ENCODE results near the gene FAM184B.
A peak's percentile ranks its signal among the peaks of the same experiment; 100 is the strongest.

Gene FAM184B

DNA sequence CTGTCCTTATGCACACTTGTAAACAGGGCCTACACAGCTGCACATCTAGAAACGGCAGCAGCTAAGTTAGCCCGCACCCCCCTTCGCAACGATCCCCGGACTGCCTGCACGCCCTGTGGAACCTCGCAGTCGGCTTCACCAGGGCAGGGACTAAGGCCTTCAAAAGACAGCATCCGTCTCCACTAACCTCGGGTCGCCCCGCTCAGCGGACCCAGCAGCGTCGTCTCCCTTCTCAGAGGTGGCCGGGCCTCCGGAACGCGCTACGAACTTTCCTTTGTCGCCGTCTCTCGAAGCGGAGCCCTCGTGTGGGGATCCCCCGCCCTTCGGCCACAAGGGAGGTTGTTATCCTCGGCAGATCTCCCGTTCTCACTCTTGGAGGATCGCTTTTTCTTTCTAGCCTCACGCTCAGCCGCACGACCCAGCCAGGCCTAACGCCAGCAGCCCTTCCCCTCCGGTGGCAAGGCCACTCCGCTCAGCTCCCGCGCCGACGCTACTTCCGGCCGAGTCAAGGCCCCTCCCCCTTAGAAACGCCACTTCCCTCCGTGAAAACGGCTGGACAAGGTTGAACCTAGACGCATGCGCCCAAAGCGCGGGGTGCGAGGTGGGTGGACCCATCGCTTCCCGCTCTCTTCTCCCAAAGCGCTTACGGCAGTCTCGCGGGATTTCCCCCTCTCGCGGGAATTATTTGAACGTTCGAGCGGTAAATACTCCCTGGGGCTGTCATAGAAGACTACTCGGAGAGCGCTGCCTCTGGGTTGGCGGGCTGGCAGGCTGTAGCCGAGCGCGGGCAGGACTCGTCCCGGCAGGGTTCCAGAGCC is 29.0 kb upstream of the FAM184B start, which contains the start of the genes DCAF16 and NCAPG (continued):
- TF ChIP-seq, protein P1, sequence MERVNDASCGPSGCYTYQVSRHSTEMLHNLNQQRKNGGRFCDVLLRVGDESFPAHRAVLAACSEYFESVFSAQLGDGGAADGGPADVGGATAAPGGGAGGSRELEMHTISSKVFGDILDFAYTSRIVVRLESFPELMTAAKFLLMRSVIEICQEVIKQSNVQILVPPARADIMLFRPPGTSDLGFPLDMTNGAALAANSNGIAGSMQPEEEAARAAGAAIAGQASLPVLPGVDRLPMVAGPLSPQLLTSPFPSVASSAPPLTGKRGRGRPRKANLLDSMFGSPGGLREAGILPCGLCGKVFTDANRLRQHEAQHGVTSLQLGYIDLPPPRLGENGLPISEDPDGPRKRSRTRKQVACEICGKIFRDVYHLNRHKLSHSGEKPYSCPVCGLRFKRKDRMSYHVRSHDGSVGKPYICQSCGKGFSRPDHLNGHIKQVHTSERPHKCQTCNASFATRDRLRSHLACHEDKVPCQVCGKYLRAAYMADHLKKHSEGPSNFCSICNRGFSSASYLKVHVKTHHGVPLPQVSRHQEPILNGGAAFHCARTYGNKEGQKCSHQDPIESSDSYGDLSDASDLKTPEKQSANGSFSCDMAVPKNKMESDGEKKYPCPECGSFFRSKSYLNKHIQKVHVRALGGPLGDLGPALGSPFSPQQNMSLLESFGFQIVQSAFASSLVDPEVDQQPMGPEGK (tag by site-specific recombination; IDR thresholded peaks at IDR 0.05): no peak
- TF ChIP-seq ZNF426 (tag by site-specific recombination; IDR thresholded peaks at IDR 0.05): no peak
- no peak for TF ChIP-seq ZNF404 (tag by site-specific recombination; IDR thresholded peaks at IDR 0.05)
- no peak for TF ChIP-seq ZNF623 (tag by site-specific recombination; IDR thresholded peaks at IDR 0.05)
- TF ChIP-seq, protein P2, sequence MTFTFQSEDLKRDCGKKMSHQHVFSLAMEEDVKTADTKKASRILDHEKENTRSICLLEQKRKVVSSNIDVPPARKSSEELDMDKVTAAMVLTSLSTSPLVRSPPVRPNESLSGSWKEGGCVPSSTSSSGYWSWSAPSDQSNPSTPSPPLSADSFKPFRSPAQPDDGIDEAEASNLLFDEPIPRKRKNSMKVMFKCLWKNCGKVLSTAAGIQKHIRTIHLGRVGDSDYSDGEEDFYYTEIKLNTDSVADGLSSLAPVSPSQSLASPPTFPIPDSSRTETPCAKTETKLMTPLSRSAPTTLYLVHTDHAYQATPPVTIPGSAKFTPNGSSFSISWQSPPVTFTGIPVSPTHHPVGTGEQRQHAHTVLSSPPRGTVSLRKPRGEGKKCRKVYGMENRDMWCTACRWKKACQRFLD (tag by site-specific recombination; IDR thresholded peaks at IDR 0.05): no peak
- TF ChIP-seq, protein P3, sequence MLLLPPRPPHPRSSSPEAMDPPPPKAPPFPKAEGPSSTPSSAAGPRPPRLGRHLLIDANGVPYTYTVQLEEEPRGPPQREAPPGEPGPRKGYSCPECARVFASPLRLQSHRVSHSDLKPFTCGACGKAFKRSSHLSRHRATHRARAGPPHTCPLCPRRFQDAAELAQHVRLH (tag by site-specific recombination; IDR thresholded peaks at IDR 0.05): no peak
- TF ChIP-seq, protein P4, sequence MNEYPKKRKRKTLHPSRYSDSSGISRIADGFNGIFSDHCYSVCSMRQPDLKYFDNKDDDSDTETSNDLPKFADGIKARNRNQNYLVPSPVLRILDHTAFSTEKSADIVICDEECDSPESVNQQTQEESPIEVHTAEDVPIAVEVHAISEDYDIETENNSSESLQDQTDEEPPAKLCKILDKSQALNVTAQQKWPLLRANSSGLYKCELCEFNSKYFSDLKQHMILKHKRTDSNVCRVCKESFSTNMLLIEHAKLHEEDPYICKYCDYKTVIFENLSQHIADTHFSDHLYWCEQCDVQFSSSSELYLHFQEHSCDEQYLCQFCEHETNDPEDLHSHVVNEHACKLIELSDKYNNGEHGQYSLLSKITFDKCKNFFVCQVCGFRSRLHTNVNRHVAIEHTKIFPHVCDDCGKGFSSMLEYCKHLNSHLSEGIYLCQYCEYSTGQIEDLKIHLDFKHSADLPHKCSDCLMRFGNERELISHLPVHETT (tag by site-specific recombination; IDR thresholded peaks at IDR 0.05): peak; percentile 30; the same call in 1 of the 2 replicates
- TF ChIP-seq ZNF248 (tag by site-specific recombination; IDR thresholded peaks at IDR 0.05): no peak
- TF ChIP-seq YY1 (tag by site-specific recombination; IDR thresholded peaks at IDR 0.05): no peak
- TF ChIP-seq ZNF558 (tag by site-specific recombination; IDR thresholded peaks at IDR 0.05): no peak
- TF ChIP-seq, protein P5, sequence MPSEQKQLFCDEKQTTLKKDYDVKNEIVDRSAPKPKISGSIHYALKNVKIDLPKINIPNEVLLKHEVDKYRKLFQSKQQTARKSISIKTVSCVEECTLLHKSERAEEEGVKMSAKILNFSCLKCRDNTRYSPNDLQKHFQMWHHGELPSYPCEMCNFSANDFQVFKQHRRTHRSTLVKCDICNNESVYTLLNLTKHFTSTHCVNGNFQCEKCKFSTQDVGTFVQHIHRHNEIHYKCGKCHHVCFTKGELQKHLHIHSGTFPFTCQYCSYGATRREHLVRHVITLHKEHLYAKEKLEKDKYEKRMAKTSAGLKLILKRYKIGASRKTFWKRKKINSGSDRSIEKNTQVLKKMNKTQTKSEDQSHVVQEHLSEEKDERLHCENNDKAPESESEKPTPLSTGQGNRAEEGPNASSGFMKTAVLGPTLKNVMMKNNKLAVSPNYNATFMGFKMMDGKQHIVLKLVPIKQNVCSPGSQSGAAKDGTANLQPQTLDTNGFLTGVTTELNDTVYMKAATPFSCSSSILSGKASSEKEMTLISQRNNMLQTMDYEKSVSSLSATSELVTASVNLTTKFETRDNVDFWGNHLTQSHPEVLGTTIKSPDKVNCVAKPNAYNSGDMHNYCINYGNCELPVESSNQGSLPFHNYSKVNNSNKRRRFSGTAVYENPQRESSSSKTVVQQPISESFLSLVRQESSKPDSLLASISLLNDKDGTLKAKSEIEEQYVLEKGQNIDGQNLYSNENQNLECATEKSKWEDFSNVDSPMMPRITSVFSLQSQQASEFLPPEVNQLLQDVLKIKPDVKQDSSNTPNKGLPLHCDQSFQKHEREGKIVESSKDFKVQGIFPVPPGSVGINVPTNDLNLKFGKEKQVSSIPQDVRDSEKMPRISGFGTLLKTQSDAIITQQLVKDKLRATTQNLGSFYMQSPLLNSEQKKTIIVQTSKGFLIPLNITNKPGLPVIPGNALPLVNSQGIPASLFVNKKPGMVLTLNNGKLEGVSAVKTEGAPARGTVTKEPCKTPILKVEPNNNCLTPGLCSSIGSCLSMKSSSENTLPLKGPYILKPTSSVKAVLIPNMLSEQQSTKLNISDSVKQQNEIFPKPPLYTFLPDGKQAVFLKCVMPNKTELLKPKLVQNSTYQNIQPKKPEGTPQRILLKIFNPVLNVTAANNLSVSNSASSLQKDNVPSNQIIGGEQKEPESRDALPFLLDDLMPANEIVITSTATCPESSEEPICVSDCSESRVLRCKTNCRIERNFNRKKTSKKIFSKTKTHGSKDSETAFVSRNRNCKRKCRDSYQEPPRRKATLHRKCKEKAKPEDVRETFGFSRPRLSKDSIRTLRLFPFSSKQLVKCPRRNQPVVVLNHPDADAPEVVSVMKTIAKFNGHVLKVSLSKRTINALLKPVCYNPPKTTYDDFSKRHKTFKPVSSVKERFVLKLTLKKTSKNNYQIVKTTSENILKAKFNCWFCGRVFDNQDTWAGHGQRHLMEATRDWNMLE (tag by site-specific recombination; conservative IDR thresholded peaks at IDR 0.05; ENCODE audit: low read depth): peak; percentile 50; the same call in 1 of the 2 replicates
- TF ChIP-seq KLF16 (tag by site-specific recombination; IDR thresholded peaks at IDR 0.05): peak; percentile 62; the same call in 1 of the 2 replicates
- TF ChIP-seq ZNF660 (tag by site-specific recombination; IDR thresholded peaks at IDR 0.05): peak; percentile 14; the same call in 1 of the 2 replicates
- TF ChIP-seq, protein P6, sequence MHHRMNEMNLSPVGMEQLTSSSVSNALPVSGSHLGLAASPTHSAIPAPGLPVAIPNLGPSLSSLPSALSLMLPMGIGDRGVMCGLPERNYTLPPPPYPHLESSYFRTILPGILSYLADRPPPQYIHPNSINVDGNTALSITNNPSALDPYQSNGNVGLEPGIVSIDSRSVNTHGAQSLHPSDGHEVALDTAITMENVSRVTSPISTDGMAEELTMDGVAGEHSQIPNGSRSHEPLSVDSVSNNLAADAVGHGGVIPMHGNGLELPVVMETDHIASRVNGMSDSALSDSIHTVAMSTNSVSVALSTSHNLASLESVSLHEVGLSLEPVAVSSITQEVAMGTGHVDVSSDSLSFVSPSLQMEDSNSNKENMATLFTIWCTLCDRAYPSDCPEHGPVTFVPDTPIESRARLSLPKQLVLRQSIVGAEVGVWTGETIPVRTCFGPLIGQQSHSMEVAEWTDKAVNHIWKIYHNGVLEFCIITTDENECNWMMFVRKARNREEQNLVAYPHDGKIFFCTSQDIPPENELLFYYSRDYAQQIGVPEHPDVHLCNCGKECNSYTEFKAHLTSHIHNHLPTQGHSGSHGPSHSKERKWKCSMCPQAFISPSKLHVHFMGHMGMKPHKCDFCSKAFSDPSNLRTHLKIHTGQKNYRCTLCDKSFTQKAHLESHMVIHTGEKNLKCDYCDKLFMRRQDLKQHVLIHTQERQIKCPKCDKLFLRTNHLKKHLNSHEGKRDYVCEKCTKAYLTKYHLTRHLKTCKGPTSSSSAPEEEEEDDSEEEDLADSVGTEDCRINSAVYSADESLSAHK (tag by site-specific recombination; IDR thresholded peaks at IDR 0.05): no peak
- TF ChIP-seq ZNF747 (tag by site-specific recombination; IDR thresholded peaks at IDR 0.05): no peak
- no peak for TF ChIP-seq ZNF571 (tag by site-specific recombination; IDR thresholded peaks at IDR 0.05)
- TF ChIP-seq ZNF560 (tag by site-specific recombination; IDR thresholded peaks at IDR 0.05; ENCODE audit: borderline replicate concordance): no peak
- 0 out of 2 replicates have a peak, but pooled peaks have one; percentile 12 for TF ChIP-seq ZBTB8A (tag by site-specific recombination; IDR thresholded peaks at IDR 0.05)
- peak; percentile 70; the same call in 1 of the 2 replicates for TF ChIP-seq ZEB2 (tag by site-specific recombination; IDR thresholded peaks at IDR 0.05)
- TF ChIP-seq ZNF626 (tag by site-specific recombination; IDR thresholded peaks at IDR 0.05): no peak
- 0 out of 2 replicates have a peak, but pooled peaks have one; percentile 26 for TF ChIP-seq PRDM1 (tag by site-specific recombination; IDR thresholded peaks at IDR 0.05)
- no peak for TF ChIP-seq ZBTB7A (tag by site-specific recombination; IDR thresholded peaks at IDR 0.05; ENCODE audit: low read depth)
- TF ChIP-seq ZNF350 (tag by site-specific recombination; IDR thresholded peaks at IDR 0.05): no peak
- TF ChIP-seq, protein P7, sequence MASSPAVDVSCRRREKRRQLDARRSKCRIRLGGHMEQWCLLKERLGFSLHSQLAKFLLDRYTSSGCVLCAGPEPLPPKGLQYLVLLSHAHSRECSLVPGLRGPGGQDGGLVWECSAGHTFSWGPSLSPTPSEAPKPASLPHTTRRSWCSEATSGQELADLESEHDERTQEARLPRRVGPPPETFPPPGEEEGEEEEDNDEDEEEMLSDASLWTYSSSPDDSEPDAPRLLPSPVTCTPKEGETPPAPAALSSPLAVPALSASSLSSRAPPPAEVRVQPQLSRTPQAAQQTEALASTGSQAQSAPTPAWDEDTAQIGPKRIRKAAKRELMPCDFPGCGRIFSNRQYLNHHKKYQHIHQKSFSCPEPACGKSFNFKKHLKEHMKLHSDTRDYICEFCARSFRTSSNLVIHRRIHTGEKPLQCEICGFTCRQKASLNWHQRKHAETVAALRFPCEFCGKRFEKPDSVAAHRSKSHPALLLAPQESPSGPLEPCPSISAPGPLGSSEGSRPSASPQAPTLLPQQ (tag by site-specific recombination; IDR thresholded peaks at IDR 0.05): peak; percentile 72
- TF ChIP-seq ZNF24 (tag by site-specific recombination; IDR thresholded peaks at IDR 0.05): 0 out of 2 replicates have a peak, but pooled peaks have one; percentile 40
